Testis (tissue), 3 donors: ENCODE results near the gene ESYT2. TPM values are rescaled to one million over a fixed set of nuclear protein-coding genes. Genes with fewer than 3 reads are reported as not detected.

Experiments
- DNase-seq: peaks from one replicate; pipeline ENCODE4 v3.0.0-alpha.2; 2019
- H3K27ac ChIP-seq, 2 donors: fragments of 200-600 bp; sonication (generic); one replicate each; pipeline ENCODE4 v1.5.1; 2019
- H3K27me3 ChIP-seq: fragments of 200-600 bp; sonication (generic); one replicate; pipeline ENCODE4 v1.5.1; 2019
- H3K36me3 ChIP-seq: fragments of 200-600 bp; sonication (generic); one replicate; pipeline ENCODE4 v1.5.1; 2017; ENCODE audit warnings: low read depth; ENCODE audit errors: missing control alignments
- H3K4me1 ChIP-seq: fragments of 200-600 bp; sonication (generic); one replicate; pipeline ENCODE4 v1.5.1; 2019
- H3K4me3 ChIP-seq, 2 donors: fragments of 200-600 bp; sonication (generic); one replicate each; pipeline ENCODE4 v1.5.1; 2017 to 2019
- H3K9me3 ChIP-seq: fragments of 200-600 bp; sonication (generic); one replicate; pipeline ENCODE4 v1.5.1; 2017
- CTCF ChIP-seq, 3 experiments: fragments of 450-650 bp in 2 of 3; fragments of 200-600 bp in 1 of 3; sonication (generic) in 1 of 3; IDR thresholded peaks; one replicate each; pipeline ENCODE4 v1.5.1; 2016 to 2019; ENCODE audit warnings: antibody characterized with exemption in 3 of 3, mild to moderate bottlenecking in 2 of 3, moderate library complexity in 1 of 3
- POLR2A ChIP-seq: fragments of 450-650 bp; IDR thresholded peaks from one replicate; pipeline ENCODE4 v1.6.1; 2017; ENCODE audit warnings: antibody characterized with exemption, mild to moderate bottlenecking, moderate library complexity
- WGBS, 2 donors: methylation state at CpG; one replicate each; pipeline ENCODE4 v1.1.5; 2018; 5-methylcytosine and 5-hydroxymethylcytosine counted together
- intact Hi-C: fragments of 100-400 bp; cut with DNase I; formaldehyde crosslinking; loops from one replicate; pipeline ENCODE4 v1.15.1; 2023; ENCODE audit warnings: low total_unique reads
- polyA plus RNA-seq: library from polyadenylated mRNA; stranded (reverse); fragments of 350-450 nt; fragmentation: Illumina TruSeq; extraction: RNeasy Lipid Tissue Mini Kit (QIAGEN cat#74804); gene quantifications from one replicate; pipeline ENCODE4 v1.2.3, GENCODE V29; 2014; ENCODE audit warnings: low read depth, low replicate concordance; ENCODE audit not compliant: insufficient read depth
- total RNA-seq, 2 donors: library from RNA; depleted of rRNA; stranded (reverse); fragments of >200 nt; gene quantifications; one replicate each; pipeline ENCODE4 v1.2.3, GENCODE V29; 2016

The ESYT2 gene
- total and polyA plus RNA-seq, 3 donors from 2014 or later = 53.9 to 73.1 (median 61.1) TPM

DNA sequence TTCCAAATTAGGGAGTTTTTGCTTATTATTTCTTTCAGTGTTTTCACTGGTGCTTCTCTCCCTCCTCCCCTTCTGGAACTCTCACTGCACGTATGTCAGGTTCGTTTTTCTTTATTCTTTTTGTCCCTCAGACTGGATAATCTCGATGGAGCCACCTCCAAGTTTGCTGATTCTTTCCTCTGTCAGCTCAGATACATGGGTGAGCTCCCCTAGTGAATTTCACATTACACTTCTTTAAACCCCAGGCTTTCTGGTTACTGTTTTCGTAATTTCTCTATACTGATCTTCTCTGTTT is 103.9 kb downstream of the ESYT2 start:
- Histone ChIP-seq H3K4me3 (no peak overlapping the region), H3K27me3 (no peaks in the 10 kb centered on the region), H3K27ac (no peak overlapping the region), H3K9me3 (no peaks in the 10 kb centered on the region), H3K4me1 (no peaks in the 10 kb centered on the region), H3K36me3 (no peaks in the 10 kb centered on the region)
- intact Hi-C loops = no loop called here
- DNase-seq = no peak
- TF ChIP-seq POLR2A = no peak
- TF ChIP-seq CTCF (IDR thresholded peaks at IDR 0.05) = no peak
- WGBS, 2 donors = 77 to 82% methylated on average over 4 of the region's 4 CpGs

GRCh38 chr7:158724658-158725505 is 104.4 kb downstream of the ESYT2 start:
- intact Hi-C loops = no loop called here
- no peaks in the 10 kb centered on the region for H3K4me1 ChIP-seq
- no peaks in the 10 kb centered on the region for H3K36me3 ChIP-seq
- no peak overlapping the region for H3K27ac ChIP-seq
- 87 to 94% methylated on average over 21 of the region's 21 CpGs for WGBS, 2 donors
- DNase-seq = no peak
- no peak overlapping the region for H3K4me3 ChIP-seq
- TF ChIP-seq CTCF (IDR thresholded peaks at IDR 0.05) = no peak
- TF ChIP-seq POLR2A = no peak
- no peaks in the 10 kb centered on the region for H3K27me3 ChIP-seq
- H3K9me3 ChIP-seq = no peaks in the 10 kb centered on the region

DNA sequence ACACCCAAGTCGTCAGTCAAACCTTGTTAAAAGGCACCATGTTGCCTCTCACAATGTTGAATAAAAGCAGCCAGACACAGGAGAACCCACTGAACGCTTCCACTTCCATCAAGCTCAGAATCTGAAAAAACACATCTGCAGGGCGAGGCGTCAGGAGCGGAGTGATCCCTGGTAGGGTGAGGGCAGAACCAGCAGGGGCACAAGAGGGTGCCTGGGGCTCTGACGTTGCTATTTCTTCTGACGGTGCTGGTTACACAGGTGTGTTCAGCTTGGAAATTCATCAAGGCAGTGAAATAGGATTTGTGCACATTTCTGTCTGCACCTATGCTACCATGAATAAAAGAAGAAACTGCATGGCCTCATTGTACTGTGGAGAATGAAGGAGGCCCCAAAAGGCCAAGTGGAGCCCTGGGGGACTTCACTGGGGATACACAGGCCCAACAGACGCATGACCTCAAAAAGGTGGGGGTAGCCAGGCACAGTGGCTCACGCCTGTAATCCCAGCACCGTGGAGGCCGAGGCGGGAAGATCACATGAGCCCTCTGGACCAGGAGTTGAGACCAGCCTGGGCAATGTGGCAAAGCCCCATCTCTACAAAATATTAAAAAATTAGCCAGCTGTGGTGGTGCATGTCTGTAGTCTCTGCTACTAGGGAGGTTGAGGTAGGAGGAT is 105.5 kb downstream of the ESYT2 start:
- Histone ChIP-seq H3K27ac (no peak overlapping the region), H3K9me3 (no peaks in the 10 kb centered on the region), H3K4me3 (no peak overlapping the region), H3K36me3 (no peaks in the 10 kb centered on the region), H3K4me1 (no peaks in the 10 kb centered on the region), H3K27me3 (no peaks in the 10 kb centered on the region)
- no peak for TF ChIP-seq CTCF (IDR thresholded peaks at IDR 0.05)
- TF ChIP-seq POLR2A = no peak
- DNase-seq = no peak
- 91 to 93% methylated on average over 12 of the region's 12 CpGs for WGBS, 2 donors
- intact Hi-C loops = no loop called here

GRCh38 chr7:158723266-158723665 is 106.0 kb downstream of the ESYT2 start:
- Histone ChIP-seq H3K4me3 (no peak overlapping the region), H3K36me3 (no peaks in the 10 kb centered on the region), H3K9me3 (no peaks in the 10 kb centered on the region), H3K27me3 (no peaks in the 10 kb centered on the region), H3K4me1 (no peaks in the 10 kb centered on the region), H3K27ac (no peak overlapping the region)
- intact Hi-C loops = no loop called here
- no peak for DNase-seq
- 84 to 88% methylated on average over 13 of the region's 13 CpGs for WGBS, 2 donors
- TF ChIP-seq POLR2A = no peak
- TF ChIP-seq CTCF (IDR thresholded peaks at IDR 0.05) = no peak
